SK-N-SH treated with all-trans-retinoic acid at 6 μM for 48 hours (cell line): Measurements from ENCODE around the gene FANCC.
A peak's percentile ranks its signal among the peaks of the same experiment; 100 is the strongest.

ENCODE experiments used
- ATAC-seq: fragments of 200-7000 bp; cut with Tn5 transposase; 3 replicates; pipeline ENCODE4 v1.9.1; 2020; ENCODE audit warnings: mild to moderate bottlenecking, moderate library complexity
- ARNTL ChIP-seq: fragments of 450-650 bp; formaldehyde crosslinking; IDR thresholded peaks from 2 replicates; pipeline ENCODE4 v1.5.0; 2020; ENCODE audit warnings: low read depth, mild to moderate bottlenecking, moderate library complexity, borderline replicate concordance
- CSDC2 ChIP-seq: fragments of 250-450 bp; sonication (Bioruptor Pico); IDR thresholded peaks from 2 replicates; pipeline ENCODE4 v1.5.0; 2020; ENCODE audit warnings: mild to moderate bottlenecking, moderate library complexity
- ESRRG ChIP-seq: fragments of 250-450 bp; sonication (Bioruptor Pico); IDR thresholded peaks from 2 replicates; pipeline ENCODE4 v1.6.1; 2021; ENCODE audit warnings: mild to moderate bottlenecking
- GLIS3 ChIP-seq: fragments of 250-450 bp; sonication (Bioruptor Pico); IDR thresholded peaks from 2 replicates; pipeline ENCODE4 v1.5.0; 2020; ENCODE audit warnings: mild to moderate bottlenecking, moderate library complexity
- ISL1 ChIP-seq: fragments of 250-450 bp; sonication (Bioruptor Pico); IDR thresholded peaks from 2 replicates; pipeline ENCODE4 v2.1.2; 2022; ENCODE audit warnings: mild to moderate bottlenecking, moderate library complexity
- OSR1 ChIP-seq: fragments of 250-450 bp; sonication (Bioruptor Pico); IDR thresholded peaks from 2 replicates; pipeline ENCODE4 v1.8.0; 2022; ENCODE audit warnings: moderate library complexity, mild to moderate bottlenecking, inconsistent platforms
- POU6F1 ChIP-seq: fragments of 250-450 bp; sonication (Bioruptor Pico); IDR thresholded peaks from 2 replicates; pipeline ENCODE4 v1.8.0; 2021; ENCODE audit warnings: low read depth, mild to moderate bottlenecking, moderate library complexity, borderline replicate concordance
- PPARA ChIP-seq: fragments of 250-450 bp; sonication (Bioruptor Pico); IDR thresholded peaks from 2 replicates; pipeline ENCODE4 v1.5.0; 2020; ENCODE audit warnings: mild to moderate bottlenecking, borderline replicate concordance
- SNAI2 ChIP-seq: fragments of 250-450 bp; sonication (Bioruptor Pico); IDR thresholded peaks from 2 replicates; pipeline ENCODE4 v1.5.0; 2020; ENCODE audit warnings: mild to moderate bottlenecking, moderate library complexity
- TCF4 ChIP-seq: fragments of 250-450 bp; sonication (Bioruptor Pico); IDR thresholded peaks from 2 replicates; pipeline ENCODE4 v1.8.0; 2021; ENCODE audit warnings: mild to moderate bottlenecking, moderate library complexity, borderline replicate concordance
- TSHZ2 ChIP-seq: fragments of 250-450 bp; sonication (Bioruptor Pico); IDR thresholded peaks from 2 replicates; pipeline ENCODE4 v1.5.0; 2020; ENCODE audit warnings: mild to moderate bottlenecking, moderate library complexity
- ZC3H10 ChIP-seq: fragments of 250-450 bp; sonication (Bioruptor Pico); IDR thresholded peaks from 2 replicates; pipeline ENCODE4 v1.5.1; 2021; ENCODE audit warnings: mild to moderate bottlenecking, moderate library complexity
- ZFP3 ChIP-seq: fragments of 250-450 bp; sonication (Bioruptor Pico); IDR thresholded peaks from 2 replicates; pipeline ENCODE4 v1.5.0; 2020; ENCODE audit warnings: mild to moderate bottlenecking, moderate library complexity
- ZFP30 ChIP-seq: fragments of 450-650 bp; formaldehyde crosslinking; IDR thresholded peaks from 2 replicates; pipeline ENCODE4 v1.5.0; 2022; ENCODE audit warnings: mild to moderate bottlenecking, moderate library complexity
- ZNF565 ChIP-seq: fragments of 450-650 bp; formaldehyde crosslinking; conservative IDR thresholded peaks from 2 replicates; pipeline ENCODE4 v1.5.0; 2020; ENCODE audit warnings: low read depth, mild to moderate bottlenecking, moderate library complexity
- ZNF8 ChIP-seq: fragments of 450-650 bp; formaldehyde crosslinking; IDR thresholded peaks from 2 replicates; pipeline ENCODE4 v1.5.0; 2020; ENCODE audit warnings: mild to moderate bottlenecking, moderate library complexity
- TF ChIP-seq, protein P1 (sequence below): fragments of 250-450 bp; sonication (Bioruptor Pico); IDR thresholded peaks from 2 replicates; pipeline ENCODE4 v1.5.1; 2020; ENCODE audit warnings: low read depth, mild to moderate bottlenecking, moderate library complexity
- TF ChIP-seq, protein P2 (sequence below): fragments of 250-450 bp; sonication (Bioruptor Pico); IDR thresholded peaks from 2 replicates; pipeline ENCODE4 v1.5.1; 2021; ENCODE audit warnings: mild to moderate bottlenecking, moderate library complexity

FANCC gene

DNA sequence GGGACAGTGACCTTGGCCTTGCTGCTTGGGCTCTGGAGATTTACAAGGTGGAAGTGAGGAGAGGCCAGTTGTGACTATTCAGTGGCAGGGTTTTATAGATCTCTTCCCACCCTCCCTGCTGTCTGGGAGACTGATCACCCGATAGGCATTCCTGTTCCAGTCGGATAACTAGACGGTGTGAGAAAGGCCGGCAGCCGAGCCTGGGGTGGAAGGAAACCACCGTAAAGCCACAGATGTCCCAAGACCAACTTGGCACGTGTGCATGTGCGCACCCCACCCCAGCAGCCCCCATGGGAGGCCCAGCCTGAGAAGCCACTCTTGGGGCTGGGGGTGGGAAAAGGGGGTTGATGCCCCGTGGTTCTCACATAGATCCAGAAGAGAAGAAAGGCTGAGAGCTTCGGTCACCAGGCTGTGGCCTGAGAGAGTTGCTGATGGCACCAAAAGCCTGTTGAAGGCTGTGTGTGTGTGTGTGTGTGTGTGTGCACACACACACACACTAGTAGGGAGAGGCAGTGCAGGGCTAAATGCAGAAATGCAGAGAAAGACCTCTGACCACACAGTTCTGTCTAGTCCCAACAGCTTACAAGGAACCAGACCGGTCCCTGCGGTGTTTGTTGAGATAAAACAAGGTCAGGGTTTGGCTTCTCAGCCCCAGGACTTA, 225.8 kb downstream of the FANCC start:
- no peak for TF ChIP-seq POU6F1 (CRISPR knock-in tag)
- TF ChIP-seq ZC3H10 = no peak
- TF ChIP-seq TSHZ2 = no peak
- no peak for TF ChIP-seq ISL1 (CRISPR knock-in tag)
- no peak for TF ChIP-seq GLIS3 (CRISPR knock-in tag)
- no peak for TF ChIP-seq CSDC2 (CRISPR knock-in tag)
- TF ChIP-seq ZFP30 (CRISPR knock-in tag) = no peak
- ATAC-seq = peak; percentile 5

- peak; percentile 2 for ATAC-seq
- no peak for TF ChIP-seq ARNTL (CRISPR knock-in tag)
- TF ChIP-seq CSDC2 (CRISPR knock-in tag) = no peak
- TF ChIP-seq ZFP30 (CRISPR knock-in tag) = no peak
- no peak for TF ChIP-seq TSHZ2
- no peak for TF ChIP-seq PPARA (CRISPR knock-in tag)
- TF ChIP-seq OSR1 (CRISPR knock-in tag) = no peak
- no peak for TF ChIP-seq POU6F1 (CRISPR knock-in tag)
- no peak for TF ChIP-seq ISL1 (CRISPR knock-in tag)
- TF ChIP-seq, protein P1, sequence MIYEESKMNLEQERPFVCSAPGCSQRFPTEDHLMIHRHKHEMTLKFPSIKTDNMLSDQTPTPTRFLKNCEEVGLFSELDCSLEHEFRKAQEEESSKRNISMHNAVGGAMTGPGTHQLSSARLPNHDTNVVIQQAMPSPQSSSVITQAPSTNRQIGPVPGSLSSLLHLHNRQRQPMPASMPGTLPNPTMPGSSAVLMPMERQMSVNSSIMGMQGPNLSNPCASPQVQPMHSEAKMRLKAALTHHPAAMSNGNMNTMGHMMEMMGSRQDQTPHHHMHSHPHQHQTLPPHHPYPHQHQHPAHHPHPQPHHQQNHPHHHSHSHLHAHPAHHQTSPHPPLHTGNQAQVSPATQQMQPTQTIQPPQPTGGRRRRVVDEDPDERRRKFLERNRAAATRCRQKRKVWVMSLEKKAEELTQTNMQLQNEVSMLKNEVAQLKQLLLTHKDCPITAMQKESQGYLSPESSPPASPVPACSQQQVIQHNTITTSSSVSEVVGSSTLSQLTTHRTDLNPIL (CRISPR knock-in tag) = no peak
- TF ChIP-seq SNAI2 (CRISPR knock-in tag) = no peak
- no peak for TF ChIP-seq ZFP3 (CRISPR knock-in tag)
- TF ChIP-seq ZNF565 (CRISPR knock-in tag) = no peak
- no peak for TF ChIP-seq TCF4 (CRISPR knock-in tag)
- TF ChIP-seq ZC3H10 = no peak
- TF ChIP-seq, protein P2, sequence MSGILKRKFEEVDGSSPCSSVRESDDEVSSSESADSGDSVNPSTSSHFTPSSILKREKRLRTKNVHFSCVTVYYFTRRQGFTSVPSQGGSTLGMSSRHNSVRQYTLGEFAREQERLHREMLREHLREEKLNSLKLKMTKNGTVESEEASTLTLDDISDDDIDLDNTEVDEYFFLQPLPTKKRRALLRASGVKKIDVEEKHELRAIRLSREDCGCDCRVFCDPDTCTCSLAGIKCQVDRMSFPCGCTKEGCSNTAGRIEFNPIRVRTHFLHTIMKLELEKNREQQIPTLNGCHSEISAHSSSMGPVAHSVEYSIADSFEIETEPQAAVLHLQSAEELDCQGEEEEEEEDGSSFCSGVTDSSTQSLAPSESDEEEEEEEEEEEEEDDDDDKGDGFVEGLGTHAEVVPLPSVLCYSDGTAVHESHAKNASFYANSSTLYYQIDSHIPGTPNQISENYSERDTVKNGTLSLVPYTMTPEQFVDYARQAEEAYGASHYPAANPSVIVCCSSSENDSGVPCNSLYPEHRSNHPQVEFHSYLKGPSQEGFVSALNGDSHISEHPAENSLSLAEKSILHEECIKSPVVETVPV (CRISPR knock-in tag) = no peak
- no peak for TF ChIP-seq ZNF8 (CRISPR knock-in tag)
- TF ChIP-seq ESRRG = no peak
These were observed 226.5 kb downstream of the FANCC start for GRCh38 chr9:95090871-95091577.
